Measurements from ENCODE around the gene CELF5.

GRCh38 chr19:3313199-3313575, 88.7 kb downstream of the CELF5 start:
- no peak for TF ChIP-seq CEBPB (IDR thresholded peaks at IDR 0.05)
- TF ChIP-seq, protein P1, sequence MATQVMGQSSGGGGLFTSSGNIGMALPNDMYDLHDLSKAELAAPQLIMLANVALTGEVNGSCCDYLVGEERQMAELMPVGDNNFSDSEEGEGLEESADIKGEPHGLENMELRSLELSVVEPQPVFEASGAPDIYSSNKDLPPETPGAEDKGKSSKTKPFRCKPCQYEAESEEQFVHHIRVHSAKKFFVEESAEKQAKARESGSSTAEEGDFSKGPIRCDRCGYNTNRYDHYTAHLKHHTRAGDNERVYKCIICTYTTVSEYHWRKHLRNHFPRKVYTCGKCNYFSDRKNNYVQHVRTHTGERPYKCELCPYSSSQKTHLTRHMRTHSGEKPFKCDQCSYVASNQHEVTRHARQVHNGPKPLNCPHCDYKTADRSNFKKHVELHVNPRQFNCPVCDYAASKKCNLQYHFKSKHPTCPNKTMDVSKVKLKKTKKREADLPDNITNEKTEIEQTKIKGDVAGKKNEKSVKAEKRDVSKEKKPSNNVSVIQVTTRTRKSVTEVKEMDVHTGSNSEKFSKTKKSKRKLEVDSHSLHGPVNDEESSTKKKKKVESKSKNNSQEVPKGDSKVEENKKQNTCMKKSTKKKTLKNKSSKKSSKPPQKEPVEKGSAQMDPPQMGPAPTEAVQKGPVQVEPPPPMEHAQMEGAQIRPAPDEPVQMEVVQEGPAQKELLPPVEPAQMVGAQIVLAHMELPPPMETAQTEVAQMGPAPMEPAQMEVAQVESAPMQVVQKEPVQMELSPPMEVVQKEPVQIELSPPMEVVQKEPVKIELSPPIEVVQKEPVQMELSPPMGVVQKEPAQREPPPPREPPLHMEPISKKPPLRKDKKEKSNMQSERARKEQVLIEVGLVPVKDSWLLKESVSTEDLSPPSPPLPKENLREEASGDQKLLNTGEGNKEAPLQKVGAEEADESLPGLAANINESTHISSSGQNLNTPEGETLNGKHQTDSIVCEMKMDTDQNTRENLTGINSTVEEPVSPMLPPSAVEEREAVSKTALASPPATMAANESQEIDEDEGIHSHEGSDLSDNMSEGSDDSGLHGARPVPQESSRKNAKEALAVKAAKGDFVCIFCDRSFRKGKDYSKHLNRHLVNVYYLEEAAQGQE (IDR thresholded peaks at IDR 0.05; ENCODE audit: low read depth) = no peak
- no peak for TF ChIP-seq MAX (IDR thresholded peaks at IDR 0.05)
- TF ChIP-seq TCF12 (IDR thresholded peaks at IDR 0.05; ENCODE audit: low read depth) = no peak
- no peak for TF ChIP-seq RAD21 (IDR thresholded peaks at IDR 0.05; ENCODE audit: low read depth)
- TF ChIP-seq FOXM1 (IDR thresholded peaks at IDR 0.05; ENCODE audit: borderline replicate concordance, low read depth) = no peak
- no peak for TF ChIP-seq NFIC (IDR thresholded peaks at IDR 0.05)
- no peak for TF ChIP-seq CREB1 (IDR thresholded peaks at IDR 0.05; ENCODE audit: low read depth)
- TF ChIP-seq TEAD4 (IDR thresholded peaks at IDR 0.05) = no peak
- no peak for TF ChIP-seq TAF1 (IDR thresholded peaks at IDR 0.05; ENCODE audit: low read depth)
- no peak for TF ChIP-seq USF1 (IDR thresholded peaks at IDR 0.05)
- TF ChIP-seq ZBTB7A (IDR thresholded peaks at IDR 0.05; ENCODE audit: low read depth) = no peak

Data from Ishikawa (cell line).